HT1080 (cell line): ENCODE results near the gene TUBA3D. TPM values are rescaled to one million over a fixed set of nuclear protein-coding genes. Genes with fewer than 3 reads are reported as not detected.

Experiments used
- total RNA-seq: library from RNA; depleted of rRNA; stranded (reverse); fragments of >200 nt; shearing (Covaris generic); gene quantifications from 2 replicates; pipeline ENCODE4 v1.2.3, GENCODE V29; 2014; rRNA removed

Gene TUBA3D
- total RNA-seq, 1 experiment from 2014 or later, result 2.9 TPM

Other genes with a start within 250 kb of the TUBA3D start
- not detected in 2 replicates for gene RAB6D, start 112.0 kb upstream of the TUBA3D start, total RNA-seq
- 135 and 175 TPM in 2 replicates for gene MZT2A, start 16.3 kb downstream of the TUBA3D start, total RNA-seq
- gene CCDC74A, start 51.8 kb downstream of the TUBA3D start, total RNA-seq, result 0.27 TPM in 1 of 2 replicates, not detected in the other